Gastrocnemius medialis (tissue), 4 donors: ENCODE results near the gene TK1. TPM values are rescaled to one million over a fixed set of nuclear protein-coding genes. Genes with fewer than 3 reads are reported as not detected.

Source experiments
- ATAC-seq, 2 donors: fragments of 150-250 bp; one replicate each; pipeline ENCODE4 v1.9.1; 2016
- DNase-seq, 2 donors: peaks; one replicate each; pipeline ENCODE4 v3.0.0-alpha.2; 2019
- H3K27ac ChIP-seq, 4 donors: fragments of 200-600 bp; sonication (generic); 1 replicate in 1 of 4; 2 replicates in 3 of 4; pipeline ENCODE4 v1.5.1; 2016 to 2018; ENCODE audit warnings: mild to moderate bottlenecking in 2 of 4, moderate library complexity in 1 of 4
- H3K27me3 ChIP-seq, 3 donors: fragments of 200-600 bp; sonication (generic) in 2 of 3; 1 replicate in 1 of 3; 2 replicates in 2 of 3; pipeline versions ENCODE4 v1.5.1 to v1.6.0; 2016 to 2019; ENCODE audit warnings: mild to moderate bottlenecking in 1 of 3, moderate library complexity in 1 of 3
- H3K36me3 ChIP-seq, 2 donors: fragments of 200-600 bp; sonication (generic) in 1 of 2; one replicate each; pipeline ENCODE4 v1.5.1; 2017 to 2018
- H3K4me1 ChIP-seq, 2 donors: fragments of 200-600 bp; sonication (generic) in 1 of 2; one replicate each; pipeline ENCODE4 v1.5.1; 2016 to 2017; ENCODE audit warnings: mild to moderate bottlenecking in 2 of 2
- H3K4me3 ChIP-seq, 4 donors: fragments of 200-600 bp; sonication (generic) in 3 of 4; 1 replicate in 1 of 4; 2 replicates in 3 of 4; pipeline ENCODE4 v1.5.1; 2016 to 2019; ENCODE audit warnings: mild to moderate bottlenecking in 2 of 4
- H3K9me3 ChIP-seq, 3 donors: fragments of 200-600 bp; sonication (generic) in 2 of 3; 1 replicate in 1 of 3; 2 replicates in 2 of 3; pipeline ENCODE4 v1.5.1; 2016 to 2019
- CTCF ChIP-seq, 5 experiments: fragments of 450-650 bp in 3 of 5; fragments of 200-600 bp in 2 of 5; sonication (generic) in 2 of 5; IDR thresholded peaks in 4 of 5; conservative IDR thresholded peaks in 1 of 5; 1 replicate in 4 of 5; 2 replicates in 1 of 5; pipeline ENCODE4 v1.5.1; 2016 to 2019; ENCODE audit warnings: antibody characterized with exemption in 5 of 5, mild to moderate bottlenecking in 3 of 5, moderate library complexity in 3 of 5
- POLR2A ChIP-seq, 2 donors: fragments of 450-650 bp; IDR thresholded peaks; one replicate each; pipeline ENCODE4 v1.6.1; 2017; ENCODE audit warnings: antibody characterized with exemption in 2 of 2, mild to moderate bottlenecking in 2 of 2, moderate library complexity in 2 of 2
- in situ Hi-C, 4 donors: fragments of 200-750 bp; cut with MboI; loops; one replicate each; pipeline versions ENCODE4 v1.15.0 to v1.8.0; 2017; ENCODE audit warnings: low sequenced_read_pairs in 4 of 4
- intact Hi-C: fragments of 100-400 bp; cut with DNase I; formaldehyde crosslinking; loops from one replicate; pipeline ENCODE4 v1.15.1; 2023; ENCODE audit warnings: low total_unique reads
- total RNA-seq, 4 donors: library from RNA; depleted of rRNA; stranded (reverse); fragments of >200 nt; gene quantifications; one replicate each; pipeline versions ENCODE4 v1.1.0 to v1.2.3, GENCODE V29; 2016

TK1 gene
- total RNA-seq, 4 donors from 2014 or later, result 0.22 to 2.1 (median 0.60) TPM

- Histone ChIP-seq H3K9me3 (no peaks in the 10 kb centered on the region), H3K27me3 (no peaks in the 10 kb centered on the region), H3K27ac (no peak overlapping the region), H3K4me3 (no peak overlapping the region), H3K36me3 (no peaks in the 10 kb centered on the region), H3K4me1 (peaks cover 5% of the 10 kb centered on the region in 2 donors)
- no peak for DNase-seq
- in situ Hi-C loops, result no loop called here
- no peak for ATAC-seq
- no peak for TF ChIP-seq POLR2A (IDR thresholded peaks at IDR 0.05)
- TF ChIP-seq CTCF (IDR thresholded peaks at IDR 0.05 in 4 of 5, conservative IDR thresholded peaks at IDR 0.05 in 1 of 5), result no peak
- intact Hi-C loops, result no loop called here
Measured at GRCh38 chr17:78211032-78211431, 24.2 kb upstream of the TK1 start.

- Histone ChIP-seq H3K36me3 (no peaks in the 10 kb centered on the region), H3K4me3 (no peak overlapping the region), H3K4me1 (peaks cover 5% of the 10 kb centered on the region in 2 donors), H3K27me3 (no peaks in the 10 kb centered on the region), H3K27ac (no peak overlapping the region), H3K9me3 (no peaks in the 10 kb centered on the region)
- DNase-seq, result no peak
- no peak for TF ChIP-seq POLR2A (IDR thresholded peaks at IDR 0.05)
- no peak for TF ChIP-seq CTCF (IDR thresholded peaks at IDR 0.05 in 4 of 5, conservative IDR thresholded peaks at IDR 0.05 in 1 of 5)
- ATAC-seq, result no peak
- intact Hi-C loops, result no loop called here
- in situ Hi-C loops, result no loop called here
Measured at GRCh38 chr17:78210111-78210510, 23.3 kb upstream of the TK1 start.

GRCh38 chr17:78208486-78208885 is 21.6 kb upstream of the TK1 start:
- Histone ChIP-seq H3K27ac (no peak overlapping the region), H3K4me3 (no peak overlapping the region), H3K27me3 (no peaks in the 10 kb centered on the region), H3K36me3 (no peaks in the 10 kb centered on the region), H3K4me1 (no peaks in the 10 kb centered on the region), H3K9me3 (no peaks in the 10 kb centered on the region)
- in situ Hi-C loops, result no loop called here
- TF ChIP-seq POLR2A (IDR thresholded peaks at IDR 0.05), result no peak
- TF ChIP-seq CTCF (IDR thresholded peaks at IDR 0.05 in 4 of 5, conservative IDR thresholded peaks at IDR 0.05 in 1 of 5), result no peak
- intact Hi-C loops, result no loop called here
- ATAC-seq (no peak), DNase-seq (no peak)

- Histone ChIP-seq H3K9me3 (no peaks in the 10 kb centered on the region), H3K4me3 (no peak overlapping the region), H3K4me1 (no peaks in the 10 kb centered on the region), H3K36me3 (no peaks in the 10 kb centered on the region), H3K27ac (no peak overlapping the region), H3K27me3 (no peaks in the 10 kb centered on the region)
- intact Hi-C loops (no loop called here), in situ Hi-C loops (no loop called here)
- TF ChIP-seq POLR2A (IDR thresholded peaks at IDR 0.05) (no peak), CTCF (IDR thresholded peaks at IDR 0.05 in 4 of 5, conservative IDR thresholded peaks at IDR 0.05 in 1 of 5) (no peak)
- no peak for ATAC-seq
- DNase-seq, result no peak
Measured at GRCh38 chr17:78206298-78206697, 19.4 kb upstream of the TK1 start.

- H3K4me1 ChIP-seq, result no peaks in the 10 kb centered on the region
- H3K9me3 ChIP-seq, result no peaks in the 10 kb centered on the region
- DNase-seq (no peak), ATAC-seq (no peak)
- intact Hi-C loops, result no loop called here
- no peaks in the 10 kb centered on the region for H3K27me3 ChIP-seq
- in situ Hi-C loops, result no loop called here
- no peak overlapping the region for H3K27ac ChIP-seq
- TF ChIP-seq POLR2A (IDR thresholded peaks at IDR 0.05) (no peak), CTCF (IDR thresholded peaks at IDR 0.05 in 4 of 5, conservative IDR thresholded peaks at IDR 0.05 in 1 of 5) (no peak)
- no peak overlapping the region for H3K4me3 ChIP-seq
- H3K36me3 ChIP-seq, result no peaks in the 10 kb centered on the region
Measured at GRCh38 chr17:78205124-78205775, 18.4 kb upstream of the TK1 start.
